Activated CD4-positive, alpha-beta T cell treated with anti-CD3 and anti-CD28 coated beads for 24 hours (primary cell): ENCODE results near the gene CCT4.
A peak's percentile ranks its signal among the peaks of the same experiment; 100 is the strongest.
"Not testable (repeated sequence)": the region's sequence is repeated elsewhere in the genome, so short reads cannot be mapped to it uniquely, and the experiment has no call there.

Experiments used
- DNase-seq, 2 donors: peaks; one replicate each; pipeline ENCODE4 v3.0.0-alpha.2; 2020; ENCODE audit warnings: low read depth in 2 of 2

Gene CCT4, protein sequence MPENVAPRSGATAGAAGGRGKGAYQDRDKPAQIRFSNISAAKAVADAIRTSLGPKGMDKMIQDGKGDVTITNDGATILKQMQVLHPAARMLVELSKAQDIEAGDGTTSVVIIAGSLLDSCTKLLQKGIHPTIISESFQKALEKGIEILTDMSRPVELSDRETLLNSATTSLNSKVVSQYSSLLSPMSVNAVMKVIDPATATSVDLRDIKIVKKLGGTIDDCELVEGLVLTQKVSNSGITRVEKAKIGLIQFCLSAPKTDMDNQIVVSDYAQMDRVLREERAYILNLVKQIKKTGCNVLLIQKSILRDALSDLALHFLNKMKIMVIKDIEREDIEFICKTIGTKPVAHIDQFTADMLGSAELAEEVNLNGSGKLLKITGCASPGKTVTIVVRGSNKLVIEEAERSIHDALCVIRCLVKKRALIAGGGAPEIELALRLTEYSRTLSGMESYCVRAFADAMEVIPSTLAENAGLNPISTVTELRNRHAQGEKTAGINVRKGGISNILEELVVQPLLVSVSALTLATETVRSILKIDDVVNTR

GRCh38 chr2:61888267-61889055 is at the start of gene CCT4:
TSS of gene CCT4 (minus strand) at chr2:61888656. CDS start at chr2:61888507, 149 bp downstream.
- peak; percentile 80 to 82 for DNase-seq

DNA sequence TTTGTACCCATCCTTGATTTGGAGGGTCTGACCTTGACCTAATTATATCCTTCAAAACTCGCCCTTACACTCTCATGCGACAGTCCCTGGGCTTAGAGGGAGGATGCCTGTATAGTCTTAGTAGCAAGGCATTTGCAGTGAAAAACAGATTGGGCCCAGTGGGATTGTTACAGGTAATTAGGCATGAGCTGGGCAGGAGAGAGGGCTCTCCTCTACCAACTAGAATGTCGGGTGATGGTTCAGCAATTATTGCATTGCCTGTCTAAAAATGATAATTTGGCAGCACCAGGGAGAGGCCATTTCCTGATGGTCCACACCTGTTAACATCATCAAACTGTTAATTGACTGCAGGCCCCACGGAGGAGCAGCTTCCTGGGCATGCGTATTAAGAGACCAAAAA is 49.4 kb upstream of the CCT4 start:
- no peak for DNase-seq

- DNase-seq: no peak
These were observed 48.6 kb upstream of the CCT4 start for GRCh38 chr2:61937098-61937497.

GRCh38 chr2:61928826-61929461 is 40.5 kb upstream of the CCT4 start:
- DNase-seq: no peak

- no peak for DNase-seq
These were observed 38.3 kb upstream of the CCT4 start for GRCh38 chr2:61926531-61927477.

DNA sequence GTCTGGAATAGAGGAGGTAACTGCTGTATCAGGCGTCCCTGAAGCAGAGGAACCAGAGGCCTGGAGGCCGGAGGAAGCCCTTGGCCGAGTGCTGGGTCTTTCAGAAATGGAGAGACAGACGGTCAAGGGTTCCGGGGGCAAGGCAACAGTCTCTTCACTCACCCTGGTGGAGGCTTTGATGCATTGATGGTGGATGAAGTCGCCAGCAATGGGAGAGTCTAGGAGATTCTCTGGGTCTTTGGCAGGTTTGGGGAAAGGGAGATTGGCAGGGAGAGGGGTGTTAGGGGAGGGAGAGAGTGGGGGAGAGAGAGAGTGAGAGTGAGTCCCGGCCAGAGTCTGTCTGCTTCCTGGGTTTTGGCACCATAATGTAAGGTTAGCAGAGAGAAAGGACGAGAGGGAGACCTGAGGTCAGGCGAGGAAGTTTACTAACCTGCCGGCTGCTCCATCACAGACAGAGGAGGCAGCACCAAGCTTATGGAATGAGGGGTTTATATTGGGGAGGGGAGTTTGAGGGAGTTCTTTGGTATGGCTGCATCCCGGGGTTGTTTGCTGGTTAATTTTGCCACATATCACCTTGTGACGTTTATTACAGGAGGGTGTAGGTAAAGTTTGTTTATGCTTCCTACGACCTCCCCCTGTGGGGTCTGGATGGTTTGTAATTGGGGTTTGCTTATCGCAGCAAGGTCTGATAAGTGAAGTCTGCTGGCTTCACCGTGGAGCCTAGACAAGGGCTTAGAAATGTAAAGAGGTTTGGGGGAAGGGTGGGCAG is 36.6 kb upstream of the CCT4 start:
- DNase-seq: no peak

- no peak for DNase-seq
These were observed 34.3 kb upstream of the CCT4 start for GRCh38 chr2:61922714-61923113.

- no peak for DNase-seq
These were observed 32.1 kb upstream of the CCT4 start for GRCh38 chr2:61920548-61920947.

DNA sequence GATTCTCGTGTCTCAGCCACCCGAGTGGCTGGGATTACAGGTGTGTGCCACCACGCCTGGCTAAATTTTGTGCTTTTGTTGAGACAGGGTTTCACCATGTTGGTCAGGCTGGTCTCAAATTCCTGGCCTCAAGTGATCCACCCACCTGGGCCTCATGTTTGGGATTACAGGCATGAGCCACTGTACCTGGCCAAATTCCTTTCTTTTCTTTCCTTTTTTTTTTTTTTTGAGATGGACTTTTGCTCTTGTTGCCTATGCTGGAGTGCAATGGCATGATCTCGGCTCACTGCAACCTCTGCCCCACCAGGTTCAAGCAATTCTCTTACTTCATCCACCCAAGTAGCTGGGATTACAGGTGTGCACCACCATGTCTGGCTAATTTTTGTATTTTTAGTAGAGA is 26.3 kb upstream of the CCT4 start:
- DNase-seq: not testable (repeated sequence)

- no peak for DNase-seq
These were observed 23.1 kb upstream of the CCT4 start for GRCh38 chr2:61911510-61911909.

GRCh38 chr2:61910603-61911002 is 22.1 kb upstream of the CCT4 start:
- DNase-seq: no peak

DNA sequence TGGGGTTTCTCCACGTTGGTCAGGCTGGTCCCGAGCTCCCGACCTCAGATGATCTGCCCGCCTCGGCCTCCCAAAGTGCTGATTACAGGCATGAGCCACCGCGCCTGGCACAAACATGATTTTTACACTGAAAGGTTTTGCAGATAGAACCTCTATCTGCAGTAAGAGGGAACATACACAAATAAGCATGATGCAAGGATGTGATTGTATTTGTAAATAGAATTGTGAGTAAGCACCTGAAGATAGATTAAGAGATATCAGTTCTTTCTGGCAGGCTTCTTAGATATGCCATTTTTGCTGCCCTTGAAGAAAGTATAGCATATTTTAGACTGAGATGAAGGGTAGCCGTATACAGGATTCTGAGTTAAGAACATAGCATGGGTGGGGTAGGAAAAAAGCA is 20.7 kb upstream of the CCT4 start:
- no peak for DNase-seq

GRCh38 chr2:61906186-61906470 is 17.7 kb upstream of the CCT4 start:
- no peak for DNase-seq

- peak; percentile 68 to 72 for DNase-seq
These were observed 17.1 kb upstream of the CCT4 start, which contains the start of gene COMMD1 for GRCh38 chr2:61905372-61906185. TSS of gene COMMD1 (plus strand) at chr2:61905674. CDS start at chr2:61905679, 5 bp downstream.

DNA sequence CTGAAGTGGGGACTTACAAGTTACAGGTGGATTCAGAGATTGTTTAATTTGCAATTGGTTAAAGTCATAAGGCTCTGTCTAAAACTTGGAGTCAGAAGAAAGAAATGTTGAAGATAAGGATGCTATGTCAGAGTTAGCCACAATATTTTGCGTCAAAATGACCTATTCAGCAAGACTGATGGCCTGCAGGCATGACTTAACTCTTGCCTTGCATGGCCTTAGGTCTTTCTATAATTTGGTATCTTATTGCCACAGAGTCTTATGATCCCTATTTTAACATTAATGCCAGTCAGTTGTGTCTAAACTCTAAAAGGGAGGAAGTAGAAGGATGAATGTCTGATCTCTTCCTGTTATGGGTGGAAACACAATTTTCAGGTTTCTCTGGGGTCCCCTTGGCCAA is 11.8 kb upstream of the CCT4 start:
- no peak for DNase-seq

DNA sequence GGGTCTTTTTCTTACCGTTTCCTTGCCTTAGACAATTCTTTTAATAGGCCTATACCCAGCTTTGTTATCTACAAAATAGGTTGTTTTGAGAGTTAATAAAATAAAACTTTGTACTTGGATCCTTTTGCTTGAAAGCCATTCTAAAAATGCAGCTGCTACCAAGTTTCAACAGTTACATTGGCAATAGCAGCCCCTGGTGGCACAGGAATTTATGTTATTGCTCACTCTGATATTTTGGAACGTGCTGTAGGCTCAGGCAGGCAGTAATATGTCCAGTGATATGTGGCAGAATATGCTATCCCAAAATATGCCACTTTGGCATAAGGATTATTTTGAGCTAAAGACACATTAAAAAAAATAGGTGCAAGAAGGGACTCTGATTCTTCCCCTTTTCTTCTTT is 10.4 kb upstream of the CCT4 start:
- no peak for DNase-seq

- no peak for DNase-seq
These were observed 664 bp downstream of the CCT4 start for GRCh38 chr2:61887717-61888266.

- no peak for DNase-seq
These were observed 2.4 kb downstream of the CCT4 start for GRCh38 chr2:61885896-61886603.

- DNase-seq: no peak
These were observed 5.6 kb downstream of the CCT4 start for GRCh38 chr2:61882850-61883249.
